ENCODE data around the gene SLC26A6.

Gene SLC26A6

DNA sequence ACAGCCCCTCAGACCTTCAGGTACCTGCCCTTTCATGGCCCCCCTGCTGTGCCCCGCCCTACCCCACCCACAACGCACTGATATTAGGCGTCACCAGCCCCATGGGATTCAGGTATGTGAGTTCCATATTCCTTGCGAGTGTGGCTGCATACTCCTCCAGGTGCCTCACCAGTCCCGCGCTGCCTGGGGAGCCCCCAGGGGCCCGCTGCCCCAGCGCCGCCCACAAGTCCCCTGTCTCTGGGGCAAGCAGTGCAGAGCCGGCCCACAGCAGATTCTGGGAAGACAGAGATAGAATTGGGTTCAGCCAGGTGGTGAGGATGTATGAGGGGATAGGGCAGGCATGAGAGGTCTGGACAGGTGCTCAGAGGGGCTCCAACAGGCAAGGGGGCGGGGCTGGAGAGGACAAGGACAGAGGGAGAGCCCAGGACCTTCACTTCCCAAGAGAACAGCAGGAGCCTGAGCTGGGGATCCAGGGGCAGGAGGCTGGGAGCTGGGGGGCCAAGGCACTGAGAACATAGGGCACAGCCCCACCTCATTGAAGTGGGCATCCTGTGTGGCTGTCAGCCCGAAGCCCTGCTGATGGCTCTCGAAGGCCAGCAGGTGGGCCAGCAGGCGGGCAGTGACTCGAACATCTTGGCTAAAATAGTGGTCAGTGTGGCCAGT lies 13.1 kb upstream of the SLC26A6 start:
- TF ChIP-seq FOXK2 (IDR thresholded peaks at IDR 0.05) (no peak), TARDBP (IDR thresholded peaks at IDR 0.05) (no peak), SUZ12 (IDR thresholded peaks at IDR 0.05) (no peak), CTBP1 (IDR thresholded peaks at IDR 0.05; ENCODE audit: borderline replicate concordance) (no peak), NFRKB (IDR thresholded peaks at IDR 0.05) (no peak), HDGF (IDR thresholded peaks at IDR 0.05; ENCODE audit: borderline replicate concordance) (no peak), ZNF384 (IDR thresholded peaks at IDR 0.05) (no peak), PKNOX1 (IDR thresholded peaks at IDR 0.05) (no peak), LEF1 (IDR thresholded peaks at IDR 0.05; ENCODE audit: borderline replicate concordance) (no peak), FOXA1 (IDR thresholded peaks at IDR 0.05) (no peak), SP1 (IDR thresholded peaks at IDR 0.05) (no peak), FOXM1 (IDR thresholded peaks at IDR 0.05; ENCODE audit: borderline replicate concordance) (no peak), L3MBTL2 (conservative IDR thresholded peaks at IDR 0.05) (no peak), ELF4 (IDR thresholded peaks at IDR 0.05) (no peak), ARNT (IDR thresholded peaks at IDR 0.05) (no peak), BHLHE40 (IDR thresholded peaks at IDR 0.05; ENCODE audit: borderline replicate concordance) (no peak)
- ChIA-PET POLR2A (interaction anchor here (1.4 to 1.6 kb wide), 3 partner anchors 8 to 359 kb away, joined by 4 to 6 read pairs (median 5); partner anchors contain the start of genes CELSR3 and WDR6), CTCF (interaction anchor here (1.1 kb wide), 1 partner anchor 13 kb away, joined by 3 read pairs; the partner anchor contains the start of gene SLC26A6)
- DNase-seq (ENCODE audit: extremely low spot score) = no peak

- no peak for DNase-seq (ENCODE audit: extremely low spot score)
- ChIA-PET CTCF (no interaction called here), POLR2A (interaction anchor here (1.6 kb wide), 1 partner anchor 15 kb away, joined by 5 read pairs; the partner anchor contains the start of gene CELSR3)
- TF ChIP-seq L3MBTL2 (conservative IDR thresholded peaks at IDR 0.05) (no peak), CTBP1 (IDR thresholded peaks at IDR 0.05; ENCODE audit: borderline replicate concordance) (no peak), SUZ12 (IDR thresholded peaks at IDR 0.05) (no peak), PKNOX1 (IDR thresholded peaks at IDR 0.05) (no peak), ZNF384 (IDR thresholded peaks at IDR 0.05) (no peak), ARNT (IDR thresholded peaks at IDR 0.05) (no peak), FOXA1 (IDR thresholded peaks at IDR 0.05) (no peak), NFRKB (IDR thresholded peaks at IDR 0.05) (no peak), LEF1 (IDR thresholded peaks at IDR 0.05; ENCODE audit: borderline replicate concordance) (no peak), HDGF (IDR thresholded peaks at IDR 0.05; ENCODE audit: borderline replicate concordance) (no peak), TARDBP (IDR thresholded peaks at IDR 0.05) (no peak), FOXK2 (IDR thresholded peaks at IDR 0.05) (no peak), SP1 (IDR thresholded peaks at IDR 0.05) (no peak), ELF4 (IDR thresholded peaks at IDR 0.05) (no peak), BHLHE40 (IDR thresholded peaks at IDR 0.05; ENCODE audit: borderline replicate concordance) (no peak), FOXM1 (IDR thresholded peaks at IDR 0.05; ENCODE audit: borderline replicate concordance) (no peak)
These were observed 12.5 kb upstream of the SLC26A6 start for GRCh38 chr3:48647714-48648113.

- no peak for DNase-seq (ENCODE audit: extremely low spot score)
- ChIA-PET POLR2A (no interaction called here), CTCF (no interaction called here)
- TF ChIP-seq HDGF (IDR thresholded peaks at IDR 0.05; ENCODE audit: borderline replicate concordance) = no peak
- no peak for TF ChIP-seq PKNOX1 (IDR thresholded peaks at IDR 0.05)
- TF ChIP-seq ARNT (IDR thresholded peaks at IDR 0.05) = no peak
- TF ChIP-seq ELF4 (IDR thresholded peaks at IDR 0.05) = no peak
- TF ChIP-seq SP1 (IDR thresholded peaks at IDR 0.05) = no peak
- TF ChIP-seq CTBP1 (IDR thresholded peaks at IDR 0.05; ENCODE audit: borderline replicate concordance) = no peak
These were observed 9.9 kb upstream of the SLC26A6 start for GRCh38 chr3:48644898-48645760.

DNA sequence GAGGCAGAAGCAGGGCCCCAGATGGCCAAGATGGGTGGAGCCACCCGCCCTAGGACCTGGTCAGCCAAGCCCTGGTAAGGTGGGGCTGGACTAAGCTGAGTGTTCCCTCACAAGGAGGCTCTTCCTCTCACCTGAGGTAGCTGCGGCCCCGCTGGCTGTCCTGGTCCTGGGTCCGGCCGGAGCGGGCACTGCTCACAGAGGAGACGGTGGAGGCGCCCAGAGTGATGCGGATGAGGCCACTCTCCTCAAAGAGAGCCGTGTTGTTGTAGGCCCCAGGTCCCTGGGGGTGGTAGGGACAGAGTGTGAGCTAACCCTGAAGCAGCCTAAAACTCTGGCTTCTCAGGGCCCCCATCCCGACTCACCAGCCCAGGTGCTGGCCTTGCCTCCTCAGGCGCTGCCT lies 7.3 kb upstream of the SLC26A6 start:
- CTCF ChIA-PET = no interaction called here
- POLR2A ChIA-PET = no interaction called here

More for the DNA sequence above, 7.3 kb upstream of the SLC26A6 start:
- TF ChIP-seq HDGF (IDR thresholded peaks at IDR 0.05; ENCODE audit: borderline replicate concordance) = no peak
- no peak for TF ChIP-seq BHLHE40 (IDR thresholded peaks at IDR 0.05; ENCODE audit: borderline replicate concordance)
- no peak for TF ChIP-seq SP1 (IDR thresholded peaks at IDR 0.05)
- TF ChIP-seq TARDBP (IDR thresholded peaks at IDR 0.05) = no peak
- no peak for TF ChIP-seq ARNT (IDR thresholded peaks at IDR 0.05)
- no peak for TF ChIP-seq ELF4 (IDR thresholded peaks at IDR 0.05)
- no peak for TF ChIP-seq ZNF384 (IDR thresholded peaks at IDR 0.05)
- no peak for TF ChIP-seq PKNOX1 (IDR thresholded peaks at IDR 0.05)
- TF ChIP-seq FOXK2 (IDR thresholded peaks at IDR 0.05) = no peak
- TF ChIP-seq L3MBTL2 (conservative IDR thresholded peaks at IDR 0.05) = no peak
- no peak for DNase-seq (ENCODE audit: extremely low spot score)

Measured in HEK293T (cell line).